Measurements from ENCODE around the gene ST3GAL6.

DNA sequence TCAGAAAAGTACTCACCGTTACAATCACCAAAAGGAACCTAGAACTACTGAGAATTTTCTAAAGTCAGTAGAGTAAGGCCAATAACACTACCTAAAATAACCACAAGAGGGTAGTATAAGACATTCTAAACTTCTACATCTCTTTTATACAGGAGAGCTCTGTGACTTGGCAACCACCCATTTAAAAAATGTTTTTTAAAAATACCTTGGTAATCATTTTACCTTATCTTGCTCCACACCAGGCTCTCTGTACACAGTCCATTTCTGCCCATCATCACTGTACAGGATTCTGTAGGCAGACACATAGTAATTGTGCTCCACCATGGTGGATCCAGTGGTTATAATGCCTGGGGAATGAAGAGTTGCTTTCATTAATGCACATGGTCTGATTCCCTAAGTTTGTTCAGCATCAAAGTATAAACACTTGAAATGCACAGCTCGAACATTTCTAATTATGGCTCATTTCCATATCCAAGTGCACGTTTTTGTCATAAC, 54.5 kb downstream of the ST3GAL6 start:
- TF ChIP-seq TAF1 (conservative IDR thresholded peaks at IDR 0.05): no peak
- TF ChIP-seq, protein P1, sequence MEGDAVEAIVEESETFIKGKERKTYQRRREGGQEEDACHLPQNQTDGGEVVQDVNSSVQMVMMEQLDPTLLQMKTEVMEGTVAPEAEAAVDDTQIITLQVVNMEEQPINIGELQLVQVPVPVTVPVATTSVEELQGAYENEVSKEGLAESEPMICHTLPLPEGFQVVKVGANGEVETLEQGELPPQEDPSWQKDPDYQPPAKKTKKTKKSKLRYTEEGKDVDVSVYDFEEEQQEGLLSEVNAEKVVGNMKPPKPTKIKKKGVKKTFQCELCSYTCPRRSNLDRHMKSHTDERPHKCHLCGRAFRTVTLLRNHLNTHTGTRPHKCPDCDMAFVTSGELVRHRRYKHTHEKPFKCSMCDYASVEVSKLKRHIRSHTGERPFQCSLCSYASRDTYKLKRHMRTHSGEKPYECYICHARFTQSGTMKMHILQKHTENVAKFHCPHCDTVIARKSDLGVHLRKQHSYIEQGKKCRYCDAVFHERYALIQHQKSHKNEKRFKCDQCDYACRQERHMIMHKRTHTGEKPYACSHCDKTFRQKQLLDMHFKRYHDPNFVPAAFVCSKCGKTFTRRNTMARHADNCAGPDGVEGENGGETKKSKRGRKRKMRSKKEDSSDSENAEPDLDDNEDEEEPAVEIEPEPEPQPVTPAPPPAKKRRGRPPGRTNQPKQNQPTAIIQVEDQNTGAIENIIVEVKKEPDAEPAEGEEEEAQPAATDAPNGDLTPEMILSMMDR (IDR thresholded peaks at IDR 0.05; ENCODE audit: low read depth, low read length, missing input control): peak; percentile 85
- no peak for TF ChIP-seq JUND (IDR thresholded peaks at IDR 0.05)
- no peak for TF ChIP-seq YY1 (IDR thresholded peaks at IDR 0.05)
- TF ChIP-seq, protein P2, sequence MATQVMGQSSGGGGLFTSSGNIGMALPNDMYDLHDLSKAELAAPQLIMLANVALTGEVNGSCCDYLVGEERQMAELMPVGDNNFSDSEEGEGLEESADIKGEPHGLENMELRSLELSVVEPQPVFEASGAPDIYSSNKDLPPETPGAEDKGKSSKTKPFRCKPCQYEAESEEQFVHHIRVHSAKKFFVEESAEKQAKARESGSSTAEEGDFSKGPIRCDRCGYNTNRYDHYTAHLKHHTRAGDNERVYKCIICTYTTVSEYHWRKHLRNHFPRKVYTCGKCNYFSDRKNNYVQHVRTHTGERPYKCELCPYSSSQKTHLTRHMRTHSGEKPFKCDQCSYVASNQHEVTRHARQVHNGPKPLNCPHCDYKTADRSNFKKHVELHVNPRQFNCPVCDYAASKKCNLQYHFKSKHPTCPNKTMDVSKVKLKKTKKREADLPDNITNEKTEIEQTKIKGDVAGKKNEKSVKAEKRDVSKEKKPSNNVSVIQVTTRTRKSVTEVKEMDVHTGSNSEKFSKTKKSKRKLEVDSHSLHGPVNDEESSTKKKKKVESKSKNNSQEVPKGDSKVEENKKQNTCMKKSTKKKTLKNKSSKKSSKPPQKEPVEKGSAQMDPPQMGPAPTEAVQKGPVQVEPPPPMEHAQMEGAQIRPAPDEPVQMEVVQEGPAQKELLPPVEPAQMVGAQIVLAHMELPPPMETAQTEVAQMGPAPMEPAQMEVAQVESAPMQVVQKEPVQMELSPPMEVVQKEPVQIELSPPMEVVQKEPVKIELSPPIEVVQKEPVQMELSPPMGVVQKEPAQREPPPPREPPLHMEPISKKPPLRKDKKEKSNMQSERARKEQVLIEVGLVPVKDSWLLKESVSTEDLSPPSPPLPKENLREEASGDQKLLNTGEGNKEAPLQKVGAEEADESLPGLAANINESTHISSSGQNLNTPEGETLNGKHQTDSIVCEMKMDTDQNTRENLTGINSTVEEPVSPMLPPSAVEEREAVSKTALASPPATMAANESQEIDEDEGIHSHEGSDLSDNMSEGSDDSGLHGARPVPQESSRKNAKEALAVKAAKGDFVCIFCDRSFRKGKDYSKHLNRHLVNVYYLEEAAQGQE (IDR thresholded peaks at IDR 0.05): no peak
- TF ChIP-seq, protein P3, sequence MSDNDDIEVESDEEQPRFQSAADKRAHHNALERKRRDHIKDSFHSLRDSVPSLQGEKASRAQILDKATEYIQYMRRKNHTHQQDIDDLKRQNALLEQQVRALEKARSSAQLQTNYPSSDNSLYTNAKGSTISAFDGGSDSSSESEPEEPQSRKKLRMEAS (IDR thresholded peaks at IDR 0.05): no peak
- no peak for TF ChIP-seq HNF4G (IDR thresholded peaks at IDR 0.05)
- no peak for TF ChIP-seq EGR1 (IDR thresholded peaks at IDR 0.05; ENCODE audit: low read depth in 2 of 2)
- no peak for TF ChIP-seq HNF4A (conservative IDR thresholded peaks at IDR 0.05)

Measured in liver (tissue), 3 donors.